Liver (tissue), 3 donors: ENCODE data around the gene CNST.

Source experiments
- GABPA ChIP-seq, 2 donors: IDR thresholded peaks in 1 of 2; conservative IDR thresholded peaks in 1 of 2; 2 replicates each; pipeline ENCODE4 v1.6.1; 2016; ENCODE audit warnings: antibody characterized with exemption in 2 of 2, mild to moderate bottlenecking in 1 of 2, moderate library complexity in 1 of 2
- RAD21 ChIP-seq, 2 donors: IDR thresholded peaks; 2 replicates each; pipeline ENCODE4 v1.6.1; 2016; ENCODE audit warnings: antibody characterized with exemption in 2 of 2, mild to moderate bottlenecking in 2 of 2
- RXRA ChIP-seq, 2 donors: IDR thresholded peaks; 2 replicates each; pipeline ENCODE4 v1.6.1; 2017 to 2018; ENCODE audit warnings: antibody characterized with exemption in 2 of 2, mild to moderate bottlenecking in 1 of 2
- SP1 ChIP-seq: IDR thresholded peaks from 2 replicates; pipeline ENCODE4 v1.6.1; 2018; ENCODE audit warnings: antibody characterized with exemption, mild to moderate bottlenecking
- TAF1 ChIP-seq: conservative IDR thresholded peaks from 2 replicates; pipeline ENCODE4 v1.6.1; 2016; ENCODE audit warnings: antibody characterized with exemption, mild to moderate bottlenecking
- YY1 ChIP-seq: IDR thresholded peaks from 2 replicates; pipeline ENCODE4 v1.6.1; 2016; ENCODE audit warnings: antibody characterized with exemption, mild to moderate bottlenecking
- TF ChIP-seq, protein P1 (sequence below): fragments of 150-350 bp; IDR thresholded peaks from 2 replicates; pipeline ENCODE4 v1.5.1; 2017; ENCODE audit warnings: improper control_type of control experiment, low read depth, low read length; ENCODE audit not compliant: missing input control
- TF ChIP-seq, protein P2 (sequence below): IDR thresholded peaks from 2 replicates; pipeline ENCODE4 v1.6.1; 2016; ENCODE audit warnings: antibody characterized with exemption
- TF ChIP-seq, protein P3 (sequence below): IDR thresholded peaks from 2 replicates; pipeline ENCODE4 v1.6.1; 2016; ENCODE audit warnings: antibody characterized with exemption, mild to moderate bottlenecking
- donor health status: healthy.
- donor health status: healthy.

GRCh38 chr1:246683521-246683920, 117.3 kb downstream of the CNST start:
- TF ChIP-seq, protein P1, sequence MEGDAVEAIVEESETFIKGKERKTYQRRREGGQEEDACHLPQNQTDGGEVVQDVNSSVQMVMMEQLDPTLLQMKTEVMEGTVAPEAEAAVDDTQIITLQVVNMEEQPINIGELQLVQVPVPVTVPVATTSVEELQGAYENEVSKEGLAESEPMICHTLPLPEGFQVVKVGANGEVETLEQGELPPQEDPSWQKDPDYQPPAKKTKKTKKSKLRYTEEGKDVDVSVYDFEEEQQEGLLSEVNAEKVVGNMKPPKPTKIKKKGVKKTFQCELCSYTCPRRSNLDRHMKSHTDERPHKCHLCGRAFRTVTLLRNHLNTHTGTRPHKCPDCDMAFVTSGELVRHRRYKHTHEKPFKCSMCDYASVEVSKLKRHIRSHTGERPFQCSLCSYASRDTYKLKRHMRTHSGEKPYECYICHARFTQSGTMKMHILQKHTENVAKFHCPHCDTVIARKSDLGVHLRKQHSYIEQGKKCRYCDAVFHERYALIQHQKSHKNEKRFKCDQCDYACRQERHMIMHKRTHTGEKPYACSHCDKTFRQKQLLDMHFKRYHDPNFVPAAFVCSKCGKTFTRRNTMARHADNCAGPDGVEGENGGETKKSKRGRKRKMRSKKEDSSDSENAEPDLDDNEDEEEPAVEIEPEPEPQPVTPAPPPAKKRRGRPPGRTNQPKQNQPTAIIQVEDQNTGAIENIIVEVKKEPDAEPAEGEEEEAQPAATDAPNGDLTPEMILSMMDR, result no peak
- TF ChIP-seq RAD21 (IDR thresholded peaks at IDR 0.05) (no peak), RXRA (IDR thresholded peaks at IDR 0.05) (no peak), YY1 (no peak), TAF1 (no peak), GABPA (IDR thresholded peaks at IDR 0.05 in 1 of 2, conservative IDR thresholded peaks at IDR 0.05 in 1 of 2) (no peak), SP1 (no peak)
- TF ChIP-seq, protein P2, sequence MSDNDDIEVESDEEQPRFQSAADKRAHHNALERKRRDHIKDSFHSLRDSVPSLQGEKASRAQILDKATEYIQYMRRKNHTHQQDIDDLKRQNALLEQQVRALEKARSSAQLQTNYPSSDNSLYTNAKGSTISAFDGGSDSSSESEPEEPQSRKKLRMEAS, result no peak
- TF ChIP-seq, protein P3, sequence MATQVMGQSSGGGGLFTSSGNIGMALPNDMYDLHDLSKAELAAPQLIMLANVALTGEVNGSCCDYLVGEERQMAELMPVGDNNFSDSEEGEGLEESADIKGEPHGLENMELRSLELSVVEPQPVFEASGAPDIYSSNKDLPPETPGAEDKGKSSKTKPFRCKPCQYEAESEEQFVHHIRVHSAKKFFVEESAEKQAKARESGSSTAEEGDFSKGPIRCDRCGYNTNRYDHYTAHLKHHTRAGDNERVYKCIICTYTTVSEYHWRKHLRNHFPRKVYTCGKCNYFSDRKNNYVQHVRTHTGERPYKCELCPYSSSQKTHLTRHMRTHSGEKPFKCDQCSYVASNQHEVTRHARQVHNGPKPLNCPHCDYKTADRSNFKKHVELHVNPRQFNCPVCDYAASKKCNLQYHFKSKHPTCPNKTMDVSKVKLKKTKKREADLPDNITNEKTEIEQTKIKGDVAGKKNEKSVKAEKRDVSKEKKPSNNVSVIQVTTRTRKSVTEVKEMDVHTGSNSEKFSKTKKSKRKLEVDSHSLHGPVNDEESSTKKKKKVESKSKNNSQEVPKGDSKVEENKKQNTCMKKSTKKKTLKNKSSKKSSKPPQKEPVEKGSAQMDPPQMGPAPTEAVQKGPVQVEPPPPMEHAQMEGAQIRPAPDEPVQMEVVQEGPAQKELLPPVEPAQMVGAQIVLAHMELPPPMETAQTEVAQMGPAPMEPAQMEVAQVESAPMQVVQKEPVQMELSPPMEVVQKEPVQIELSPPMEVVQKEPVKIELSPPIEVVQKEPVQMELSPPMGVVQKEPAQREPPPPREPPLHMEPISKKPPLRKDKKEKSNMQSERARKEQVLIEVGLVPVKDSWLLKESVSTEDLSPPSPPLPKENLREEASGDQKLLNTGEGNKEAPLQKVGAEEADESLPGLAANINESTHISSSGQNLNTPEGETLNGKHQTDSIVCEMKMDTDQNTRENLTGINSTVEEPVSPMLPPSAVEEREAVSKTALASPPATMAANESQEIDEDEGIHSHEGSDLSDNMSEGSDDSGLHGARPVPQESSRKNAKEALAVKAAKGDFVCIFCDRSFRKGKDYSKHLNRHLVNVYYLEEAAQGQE, result no peak
